Endothelial cell (in vitro differentiated cells): ENCODE data around the gene SPI1. TPM values are rescaled to one million over a fixed set of nuclear protein-coding genes. Genes with fewer than 3 reads are reported as not detected.

Experiments
- DNase-seq: peaks from one replicate; pipeline ENCODE4 v3.0.0; 2021; ENCODE audit warnings: low spot score
- H3K27ac Mint-ChIP-seq: one replicate; pipeline ENCODE4 v1.8.0; 2021; ENCODE audit warnings: mixed read lengths, inconsistent platforms; ENCODE audit not compliant: unreplicated experiment
- H3K27me3 Mint-ChIP-seq: one replicate; pipeline ENCODE4 v1.8.0; 2021; ENCODE audit warnings: mild to moderate bottlenecking, moderate library complexity, mixed read lengths, inconsistent platforms; ENCODE audit not compliant: unreplicated experiment
- H3K36me3 Mint-ChIP-seq: one replicate; pipeline ENCODE4 v1.8.0; 2021; ENCODE audit warnings: mild to moderate bottlenecking, low read depth, mixed read lengths, inconsistent platforms; ENCODE audit not compliant: unreplicated experiment
- H3K4me1 Mint-ChIP-seq: one replicate; pipeline ENCODE4 v1.8.0; 2021; ENCODE audit warnings: mild to moderate bottlenecking, mixed read lengths, inconsistent platforms; ENCODE audit not compliant: unreplicated experiment
- H3K4me3 Mint-ChIP-seq: one replicate; pipeline ENCODE4 v1.8.0; 2021; ENCODE audit warnings: mild to moderate bottlenecking, mixed read lengths, inconsistent platforms; ENCODE audit not compliant: unreplicated experiment
- H3K9me3 Mint-ChIP-seq: one replicate; pipeline ENCODE4 v1.8.0; 2021; ENCODE audit warnings: mixed read lengths, inconsistent platforms; ENCODE audit not compliant: unreplicated experiment
- total RNA-seq: library from RNA; stranded (reverse); fragmentation: NEBNext Ultra II Directional; extraction: Animal tissue kit (Norgen Biotek cat#: 25700); gene quantifications from one replicate; pipeline ENCODE4 v1.2.1, GENCODE V29; 2021; ENCODE audit not compliant: unreplicated experiment
- TF ChIP-seq, protein P1 (sequence below): fragments of 200-600 bp; sonication (generic); IDR thresholded peaks from one replicate; pipeline ENCODE4 v1.5.0; 2021; ENCODE audit warnings: antibody characterized with exemption; ENCODE audit not compliant: unreplicated experiment

The SPI1 gene
- total RNA-seq, 1 donor from 2014 or later: not detected

DNA sequence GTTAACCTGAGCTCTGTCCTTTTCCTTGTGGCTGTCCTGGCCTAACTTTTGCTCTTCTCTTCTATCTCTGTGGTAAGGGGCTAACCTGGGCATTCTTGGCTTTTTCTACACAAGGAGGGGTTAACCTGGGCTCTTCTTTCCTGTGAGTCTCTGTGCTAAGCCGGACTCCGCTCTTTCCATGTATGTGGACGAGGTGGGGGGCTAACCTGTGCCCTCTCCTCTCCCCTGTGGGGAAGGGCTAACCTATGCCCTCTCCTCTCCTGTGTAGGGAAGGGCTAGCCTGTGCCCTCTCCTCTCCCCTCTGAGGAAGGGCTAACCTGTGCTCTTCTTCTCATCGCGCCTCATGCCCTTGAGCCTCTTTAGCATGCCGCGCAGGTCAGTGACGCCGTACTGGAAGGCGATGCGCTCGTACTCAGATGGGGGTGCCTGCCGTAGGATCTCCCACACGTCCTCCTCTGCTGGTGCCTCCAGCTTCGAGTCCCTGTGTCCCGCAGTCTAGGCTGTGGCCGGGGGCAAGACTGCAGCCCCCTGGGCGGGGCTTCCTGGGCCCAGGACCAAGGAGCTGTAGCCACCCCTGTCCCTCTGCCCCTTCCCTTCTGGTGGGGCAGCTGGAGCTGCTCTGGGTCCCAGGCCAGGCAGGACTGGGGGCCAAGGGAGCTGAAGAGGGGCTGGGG is 32.3 kb downstream of the SPI1 start:
- H3K27ac Mint-ChIP-seq: no peak overlapping the region
- H3K4me3 Mint-ChIP-seq: no peak overlapping the region
- DNase-seq: no peak
- no peaks in the 10 kb centered on the region for H3K36me3 Mint-ChIP-seq
- no peaks in the 10 kb centered on the region for H3K9me3 Mint-ChIP-seq
- no peaks in the 10 kb centered on the region for H3K4me1 Mint-ChIP-seq
- TF ChIP-seq, protein P1, sequence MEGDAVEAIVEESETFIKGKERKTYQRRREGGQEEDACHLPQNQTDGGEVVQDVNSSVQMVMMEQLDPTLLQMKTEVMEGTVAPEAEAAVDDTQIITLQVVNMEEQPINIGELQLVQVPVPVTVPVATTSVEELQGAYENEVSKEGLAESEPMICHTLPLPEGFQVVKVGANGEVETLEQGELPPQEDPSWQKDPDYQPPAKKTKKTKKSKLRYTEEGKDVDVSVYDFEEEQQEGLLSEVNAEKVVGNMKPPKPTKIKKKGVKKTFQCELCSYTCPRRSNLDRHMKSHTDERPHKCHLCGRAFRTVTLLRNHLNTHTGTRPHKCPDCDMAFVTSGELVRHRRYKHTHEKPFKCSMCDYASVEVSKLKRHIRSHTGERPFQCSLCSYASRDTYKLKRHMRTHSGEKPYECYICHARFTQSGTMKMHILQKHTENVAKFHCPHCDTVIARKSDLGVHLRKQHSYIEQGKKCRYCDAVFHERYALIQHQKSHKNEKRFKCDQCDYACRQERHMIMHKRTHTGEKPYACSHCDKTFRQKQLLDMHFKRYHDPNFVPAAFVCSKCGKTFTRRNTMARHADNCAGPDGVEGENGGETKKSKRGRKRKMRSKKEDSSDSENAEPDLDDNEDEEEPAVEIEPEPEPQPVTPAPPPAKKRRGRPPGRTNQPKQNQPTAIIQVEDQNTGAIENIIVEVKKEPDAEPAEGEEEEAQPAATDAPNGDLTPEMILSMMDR: no peak
- peaks cover 11% of the 10 kb centered on the region for H3K27me3 Mint-ChIP-seq

DNA sequence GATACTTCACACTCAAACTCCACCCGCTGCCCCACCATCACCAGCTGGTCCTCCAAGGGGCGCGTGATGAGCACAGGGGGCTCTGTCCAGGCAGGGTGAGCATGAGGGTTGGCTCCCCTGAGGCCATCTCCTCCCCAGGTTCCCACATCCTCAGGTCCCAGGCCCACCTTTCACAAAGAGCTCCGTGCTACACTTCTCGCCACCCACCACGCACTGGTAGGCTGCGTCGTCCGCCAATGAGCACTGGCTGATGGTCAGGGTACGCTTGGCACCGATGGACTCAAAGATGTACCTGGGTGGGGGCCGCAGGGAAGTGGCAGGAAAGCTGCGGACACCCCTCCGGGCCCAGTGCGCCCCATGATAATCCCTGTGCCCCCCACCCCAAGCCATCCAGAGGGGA is 35.5 kb downstream of the SPI1 start:
- Mint-ChIP-seq H3K27ac (no peak overlapping the region), H3K27me3 (peaks cover 18% of the 10 kb centered on the region), H3K36me3 (no peaks in the 10 kb centered on the region), H3K4me1 (no peaks in the 10 kb centered on the region), H3K9me3 (no peaks in the 10 kb centered on the region), H3K4me3 (no peak overlapping the region)
- DNase-seq: no peak
- TF ChIP-seq, protein P1: no peak

DNA sequence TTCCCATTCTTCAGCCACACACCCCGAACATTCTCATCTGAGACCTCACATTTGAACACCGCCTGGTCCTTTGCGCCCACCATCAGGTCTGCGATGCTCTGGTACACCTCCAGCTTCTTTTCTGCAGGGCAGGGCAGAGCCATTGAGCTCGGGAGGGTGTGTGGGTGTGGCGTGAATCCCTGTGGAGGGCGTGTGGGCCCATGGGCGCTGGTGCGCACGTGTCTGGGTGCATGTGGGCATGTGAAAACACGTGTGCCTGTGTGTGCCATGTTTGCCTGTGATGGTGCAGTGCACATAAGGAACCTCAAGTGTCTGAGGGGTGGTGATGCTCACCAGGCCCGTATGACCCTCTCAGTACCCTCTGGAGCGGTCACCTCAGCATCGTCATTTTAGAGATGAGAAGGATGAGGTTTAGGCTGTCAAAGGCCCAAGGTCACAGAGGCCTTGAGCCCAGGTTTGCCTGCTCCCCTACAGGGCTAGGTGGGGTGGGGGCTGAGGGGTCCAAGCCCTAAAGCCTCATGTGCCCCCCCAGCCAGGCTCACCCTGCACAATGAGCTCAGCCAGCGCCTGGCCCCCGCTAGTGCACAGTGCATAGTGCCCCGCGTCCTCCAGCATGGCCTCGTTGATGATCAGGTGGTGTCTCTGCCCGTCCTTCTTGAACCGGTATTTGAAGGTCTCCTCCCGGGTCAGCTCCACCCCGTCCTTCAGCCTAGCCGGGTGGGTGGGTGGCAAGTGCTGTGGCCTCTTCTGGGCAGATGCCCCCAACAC is 36.1 kb downstream of the SPI1 start:
- H3K4me1 Mint-ChIP-seq: no peaks in the 10 kb centered on the region
- no peak overlapping the region for H3K27ac Mint-ChIP-seq
- H3K36me3 Mint-ChIP-seq: no peaks in the 10 kb centered on the region
- peaks cover 19% of the 10 kb centered on the region for H3K27me3 Mint-ChIP-seq
- no peak for DNase-seq
- TF ChIP-seq, protein P1: no peak
- H3K9me3 Mint-ChIP-seq: no peaks in the 10 kb centered on the region
- no peak overlapping the region for H3K4me3 Mint-ChIP-seq

DNA sequence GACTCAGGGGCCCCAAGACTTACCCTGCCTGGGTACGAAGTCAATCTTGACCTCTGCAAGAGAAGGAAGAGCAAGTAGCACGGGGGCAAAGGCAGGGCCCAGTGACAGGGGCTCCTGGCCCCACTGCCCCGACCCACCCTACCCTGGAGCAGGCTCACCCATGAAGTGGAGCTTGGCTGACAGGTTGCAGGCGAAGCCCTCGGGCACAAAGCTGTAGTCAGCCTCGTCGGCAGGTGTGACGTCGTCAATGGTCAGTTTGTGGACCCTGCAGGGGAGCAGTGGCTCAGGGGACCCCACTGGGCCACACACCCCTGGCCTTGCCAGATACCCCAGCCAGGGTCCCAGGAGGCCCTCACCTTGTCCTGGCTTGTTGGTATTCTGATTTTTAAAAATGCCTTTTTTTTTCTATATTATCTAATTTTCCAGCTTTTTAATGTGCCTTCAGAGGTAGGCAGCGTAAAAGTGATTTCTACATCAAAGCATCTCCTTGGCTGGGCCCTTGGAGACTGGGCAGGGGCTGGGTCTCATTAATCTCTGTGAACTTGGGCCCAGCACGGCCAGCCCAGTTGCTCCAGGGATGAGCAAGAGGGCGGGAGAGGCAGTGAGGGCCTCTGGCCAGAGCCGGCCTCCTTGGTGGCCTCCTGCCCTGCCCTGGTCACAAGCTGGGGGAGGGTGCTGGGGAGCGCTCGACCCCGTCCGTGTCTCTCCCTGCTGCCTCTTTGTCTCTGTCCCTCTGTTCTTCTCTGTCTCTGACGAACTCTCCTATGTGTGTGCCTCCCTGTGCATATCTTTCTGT is 37.2 kb downstream of the SPI1 start:
- no peak for DNase-seq
- Mint-ChIP-seq H3K36me3 (no peaks in the 10 kb centered on the region), H3K4me1 (no peaks in the 10 kb centered on the region), H3K27ac (no peak overlapping the region), H3K27me3 (peaks cover 21% of the 10 kb centered on the region), H3K9me3 (no peaks in the 10 kb centered on the region), H3K4me3 (no peak overlapping the region)
- TF ChIP-seq, protein P1: no peak
